GM23338 (cell line): Measurements from ENCODE around the gene KRT6A.

Source experiments
- CREB1 ChIP-seq: fragments of 250-450 bp; sonication (Bioruptor Pico); IDR thresholded peaks from 2 replicates; pipeline ENCODE4 v1.5.0; 2020; ENCODE audit warnings: low read depth, mild to moderate bottlenecking, moderate library complexity
- CTCF ChIP-seq, 2 experiments: fragments of 200-600 bp in 1 of 2; sonication (generic) in 1 of 2; conservative IDR thresholded peaks; 2 replicates each; pipeline versions ENCODE4 v1.5.1 to v1.6.1; 2016 to 2017; ENCODE audit warnings: antibody characterized with exemption in 2 of 2, low read depth in 2 of 2, mild to moderate bottlenecking in 2 of 2, moderate library complexity in 1 of 2
- EZH2 ChIP-seq: fragments of 200-600 bp; sonication (generic); IDR thresholded peaks from one replicate; pipeline ENCODE4 v1.8.0; 2017; ENCODE audit warnings: antibody characterized with exemption, mild to moderate bottlenecking, low read depth; ENCODE audit not compliant: unreplicated experiment
- EZH2phosphoT487 ChIP-seq: fragments of 200-600 bp; sonication (generic); IDR thresholded peaks from one replicate; pipeline ENCODE4 v1.8.1; 2018; ENCODE audit warnings: antibody characterized with exemption; ENCODE audit not compliant: unreplicated experiment
- JUNB ChIP-seq: IDR thresholded peaks from one replicate; pipeline ENCODE4 v1.6.1; 2016; ENCODE audit warnings: antibody characterized with exemption; ENCODE audit not compliant: unreplicated experiment
- NANOG ChIP-seq: IDR thresholded peaks from 2 replicates; pipeline ENCODE4 v1.6.1; 2016; ENCODE audit warnings: antibody characterized with exemption, borderline replicate concordance
- POLR2AphosphoS5 ChIP-seq: IDR thresholded peaks from 2 replicates; pipeline ENCODE4 v1.6.1; 2016; ENCODE audit warnings: antibody characterized with exemption, low read depth
- STAT1 ChIP-seq: IDR thresholded peaks from one replicate; pipeline ENCODE4 v1.6.1; 2016; ENCODE audit warnings: antibody characterized with exemption; ENCODE audit not compliant: unreplicated experiment
- ZNF114 ChIP-seq: fragments of 250-450 bp; sonication (Bioruptor Pico); IDR thresholded peaks from 2 replicates; pipeline ENCODE4 v1.5.0; 2020; ENCODE audit warnings: mild to moderate bottlenecking, moderate library complexity
- ZNF331 ChIP-seq: fragments of 250-450 bp; sonication (Bioruptor Pico); IDR thresholded peaks from 2 replicates; pipeline ENCODE4 v1.5.0; 2020; ENCODE audit warnings: low read depth, mild to moderate bottlenecking, moderate library complexity
- TF ChIP-seq, protein P1 (sequence below): IDR thresholded peaks from one replicate; pipeline ENCODE4 v1.6.1; 2018; ENCODE audit warnings: antibody characterized with exemption; ENCODE audit not compliant: unreplicated experiment
- TF ChIP-seq, protein P2 (sequence below): IDR thresholded peaks from 2 replicates; pipeline ENCODE4 v1.6.1; 2016; ENCODE audit warnings: antibody characterized with exemption
- TF ChIP-seq, protein P3 (sequence below): fragments of 250-450 bp; sonication (Bioruptor Pico); IDR thresholded peaks from 2 replicates; pipeline ENCODE4 v1.5.0; 2020; ENCODE audit warnings: mild to moderate bottlenecking, moderate library complexity

DNA sequence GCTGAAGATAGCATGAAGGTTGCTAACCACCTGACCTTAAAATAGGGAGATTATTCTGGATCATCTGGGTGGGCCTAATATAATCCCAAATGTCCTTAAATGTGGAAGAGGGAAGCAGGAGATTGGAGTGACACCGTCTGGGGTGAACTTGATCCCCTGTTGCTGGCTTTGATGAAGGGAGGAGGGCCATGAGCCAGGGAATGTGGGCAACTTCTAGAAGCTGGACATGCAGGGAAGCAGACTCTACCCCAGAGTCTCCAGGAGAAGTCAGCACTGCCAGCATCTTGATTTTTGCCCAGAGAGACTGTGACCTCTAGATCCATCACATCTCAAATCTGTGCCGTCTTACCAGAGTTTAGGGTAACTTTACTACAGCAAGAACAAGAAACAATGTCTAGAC is 36.4 kb upstream of the KRT6A start:
- TF ChIP-seq, protein P1, sequence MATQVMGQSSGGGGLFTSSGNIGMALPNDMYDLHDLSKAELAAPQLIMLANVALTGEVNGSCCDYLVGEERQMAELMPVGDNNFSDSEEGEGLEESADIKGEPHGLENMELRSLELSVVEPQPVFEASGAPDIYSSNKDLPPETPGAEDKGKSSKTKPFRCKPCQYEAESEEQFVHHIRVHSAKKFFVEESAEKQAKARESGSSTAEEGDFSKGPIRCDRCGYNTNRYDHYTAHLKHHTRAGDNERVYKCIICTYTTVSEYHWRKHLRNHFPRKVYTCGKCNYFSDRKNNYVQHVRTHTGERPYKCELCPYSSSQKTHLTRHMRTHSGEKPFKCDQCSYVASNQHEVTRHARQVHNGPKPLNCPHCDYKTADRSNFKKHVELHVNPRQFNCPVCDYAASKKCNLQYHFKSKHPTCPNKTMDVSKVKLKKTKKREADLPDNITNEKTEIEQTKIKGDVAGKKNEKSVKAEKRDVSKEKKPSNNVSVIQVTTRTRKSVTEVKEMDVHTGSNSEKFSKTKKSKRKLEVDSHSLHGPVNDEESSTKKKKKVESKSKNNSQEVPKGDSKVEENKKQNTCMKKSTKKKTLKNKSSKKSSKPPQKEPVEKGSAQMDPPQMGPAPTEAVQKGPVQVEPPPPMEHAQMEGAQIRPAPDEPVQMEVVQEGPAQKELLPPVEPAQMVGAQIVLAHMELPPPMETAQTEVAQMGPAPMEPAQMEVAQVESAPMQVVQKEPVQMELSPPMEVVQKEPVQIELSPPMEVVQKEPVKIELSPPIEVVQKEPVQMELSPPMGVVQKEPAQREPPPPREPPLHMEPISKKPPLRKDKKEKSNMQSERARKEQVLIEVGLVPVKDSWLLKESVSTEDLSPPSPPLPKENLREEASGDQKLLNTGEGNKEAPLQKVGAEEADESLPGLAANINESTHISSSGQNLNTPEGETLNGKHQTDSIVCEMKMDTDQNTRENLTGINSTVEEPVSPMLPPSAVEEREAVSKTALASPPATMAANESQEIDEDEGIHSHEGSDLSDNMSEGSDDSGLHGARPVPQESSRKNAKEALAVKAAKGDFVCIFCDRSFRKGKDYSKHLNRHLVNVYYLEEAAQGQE, result no peak
- TF ChIP-seq EZH2, result no peak
- no peak for TF ChIP-seq CTCF (conservative IDR thresholded peaks at IDR 0.05; ENCODE audit: low read depth in 2 of 2)
- no peak for TF ChIP-seq POLR2AphosphoS5
- TF ChIP-seq, protein P2, sequence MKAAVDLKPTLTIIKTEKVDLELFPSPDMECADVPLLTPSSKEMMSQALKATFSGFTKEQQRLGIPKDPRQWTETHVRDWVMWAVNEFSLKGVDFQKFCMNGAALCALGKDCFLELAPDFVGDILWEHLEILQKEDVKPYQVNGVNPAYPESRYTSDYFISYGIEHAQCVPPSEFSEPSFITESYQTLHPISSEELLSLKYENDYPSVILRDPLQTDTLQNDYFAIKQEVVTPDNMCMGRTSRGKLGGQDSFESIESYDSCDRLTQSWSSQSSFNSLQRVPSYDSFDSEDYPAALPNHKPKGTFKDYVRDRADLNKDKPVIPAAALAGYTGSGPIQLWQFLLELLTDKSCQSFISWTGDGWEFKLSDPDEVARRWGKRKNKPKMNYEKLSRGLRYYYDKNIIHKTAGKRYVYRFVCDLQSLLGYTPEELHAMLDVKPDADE, result no peak
- TF ChIP-seq EZH2phosphoT487, result no peak
- TF ChIP-seq STAT1, result no peak
- no peak for TF ChIP-seq JUNB
- TF ChIP-seq, protein P3, sequence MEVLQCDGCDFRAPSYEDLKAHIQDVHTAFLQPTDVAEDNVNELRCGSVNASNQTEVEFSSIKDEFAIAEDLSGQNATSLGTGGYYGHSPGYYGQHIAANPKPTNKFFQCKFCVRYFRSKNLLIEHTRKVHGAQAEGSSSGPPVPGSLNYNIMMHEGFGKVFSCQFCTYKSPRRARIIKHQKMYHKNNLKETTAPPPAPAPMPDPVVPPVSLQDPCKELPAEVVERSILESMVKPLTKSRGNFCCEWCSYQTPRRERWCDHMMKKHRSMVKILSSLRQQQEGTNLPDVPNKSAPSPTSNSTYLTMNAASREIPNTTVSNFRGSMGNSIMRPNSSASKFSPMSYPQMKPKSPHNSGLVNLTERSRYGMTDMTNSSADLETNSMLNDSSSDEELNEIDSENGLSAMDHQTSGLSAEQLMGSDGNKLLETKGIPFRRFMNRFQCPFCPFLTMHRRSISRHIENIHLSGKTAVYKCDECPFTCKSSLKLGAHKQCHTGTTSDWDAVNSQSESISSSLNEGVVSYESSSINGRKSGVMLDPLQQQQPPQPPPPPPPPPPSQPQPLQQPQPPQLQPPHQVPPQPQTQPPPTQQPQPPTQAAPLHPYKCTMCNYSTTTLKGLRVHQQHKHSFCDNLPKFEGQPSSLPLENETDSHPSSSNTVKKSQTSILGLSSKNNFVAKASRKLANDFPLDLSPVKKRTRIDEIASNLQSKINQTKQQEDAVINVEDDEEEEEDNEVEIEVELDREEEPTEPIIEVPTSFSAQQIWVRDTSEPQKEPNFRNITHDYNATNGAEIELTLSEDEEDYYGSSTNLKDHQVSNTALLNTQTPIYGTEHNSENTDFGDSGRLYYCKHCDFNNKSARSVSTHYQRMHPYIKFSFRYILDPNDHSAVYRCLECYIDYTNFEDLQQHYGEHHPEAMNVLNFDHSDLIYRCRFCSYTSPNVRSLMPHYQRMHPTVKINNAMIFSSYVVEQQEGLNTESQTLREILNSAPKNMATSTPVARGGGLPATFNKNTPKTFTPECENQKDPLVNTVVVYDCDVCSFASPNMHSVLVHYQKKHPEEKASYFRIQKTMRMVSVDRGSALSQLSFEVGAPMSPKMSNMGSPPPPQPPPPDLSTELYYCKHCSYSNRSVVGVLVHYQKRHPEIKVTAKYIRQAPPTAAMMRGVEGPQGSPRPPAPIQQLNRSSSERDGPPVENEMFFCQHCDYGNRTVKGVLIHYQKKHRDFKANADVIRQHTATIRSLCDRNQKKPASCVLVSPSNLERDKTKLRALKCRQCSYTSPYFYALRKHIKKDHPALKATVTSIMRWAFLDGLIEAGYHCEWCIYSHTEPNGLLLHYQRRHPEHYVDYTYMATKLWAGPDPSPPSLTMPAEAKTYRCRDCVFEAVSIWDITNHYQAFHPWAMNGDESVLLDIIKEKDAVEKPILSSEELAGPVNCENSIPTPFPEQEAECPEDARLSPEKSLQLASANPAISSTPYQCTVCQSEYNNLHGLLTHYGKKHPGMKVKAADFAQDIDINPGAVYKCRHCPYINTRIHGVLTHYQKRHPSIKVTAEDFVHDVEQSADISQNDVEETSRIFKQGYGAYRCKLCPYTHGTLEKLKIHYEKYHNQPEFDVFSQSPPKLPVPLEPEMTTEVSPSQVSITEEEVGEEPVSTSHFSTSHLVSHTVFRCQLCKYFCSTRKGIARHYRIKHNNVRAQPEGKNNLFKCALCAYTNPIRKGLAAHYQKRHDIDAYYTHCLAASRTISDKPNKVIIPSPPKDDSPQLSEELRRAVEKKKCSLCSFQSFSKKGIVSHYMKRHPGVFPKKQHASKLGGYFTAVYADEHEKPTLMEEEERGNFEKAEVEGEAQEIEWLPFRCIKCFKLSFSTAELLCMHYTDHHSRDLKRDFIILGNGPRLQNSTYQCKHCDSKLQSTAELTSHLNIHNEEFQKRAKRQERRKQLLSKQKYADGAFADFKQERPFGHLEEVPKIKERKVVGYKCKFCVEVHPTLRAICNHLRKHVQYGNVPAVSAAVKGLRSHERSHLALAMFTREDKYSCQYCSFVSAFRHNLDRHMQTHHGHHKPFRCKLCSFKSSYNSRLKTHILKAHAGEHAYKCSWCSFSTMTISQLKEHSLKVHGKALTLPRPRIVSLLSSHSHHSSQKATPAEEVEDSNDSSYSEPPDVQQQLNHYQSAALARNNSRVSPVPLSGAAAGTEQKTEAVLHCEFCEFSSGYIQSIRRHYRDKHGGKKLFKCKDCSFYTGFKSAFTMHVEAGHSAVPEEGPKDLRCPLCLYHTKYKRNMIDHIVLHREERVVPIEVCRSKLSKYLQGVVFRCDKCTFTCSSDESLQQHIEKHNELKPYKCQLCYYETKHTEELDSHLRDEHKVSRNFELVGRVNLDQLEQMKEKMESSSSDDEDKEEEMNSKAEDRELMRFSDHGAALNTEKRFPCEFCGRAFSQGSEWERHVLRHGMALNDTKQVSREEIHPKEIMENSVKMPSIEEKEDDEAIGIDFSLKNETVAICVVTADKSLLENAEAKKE (CRISPR knock-in tag), result no peak
- no peak for TF ChIP-seq NANOG
- no peak for TF ChIP-seq CREB1
- no peak for TF ChIP-seq ZNF114 (CRISPR knock-in tag)
- no peak for TF ChIP-seq ZNF331 (CRISPR knock-in tag)
